ENCODE measurements around the gene SKA3.
"Not testable (repeated sequence)": the region's sequence is repeated elsewhere in the genome, so short reads cannot be mapped to it uniquely, and the experiment has no call there.

The SKA3 gene

GRCh38 chr13:21164631-21165030, 11.7 kb downstream of the SKA3 start:
- no peak for DNase-seq

DNA sequence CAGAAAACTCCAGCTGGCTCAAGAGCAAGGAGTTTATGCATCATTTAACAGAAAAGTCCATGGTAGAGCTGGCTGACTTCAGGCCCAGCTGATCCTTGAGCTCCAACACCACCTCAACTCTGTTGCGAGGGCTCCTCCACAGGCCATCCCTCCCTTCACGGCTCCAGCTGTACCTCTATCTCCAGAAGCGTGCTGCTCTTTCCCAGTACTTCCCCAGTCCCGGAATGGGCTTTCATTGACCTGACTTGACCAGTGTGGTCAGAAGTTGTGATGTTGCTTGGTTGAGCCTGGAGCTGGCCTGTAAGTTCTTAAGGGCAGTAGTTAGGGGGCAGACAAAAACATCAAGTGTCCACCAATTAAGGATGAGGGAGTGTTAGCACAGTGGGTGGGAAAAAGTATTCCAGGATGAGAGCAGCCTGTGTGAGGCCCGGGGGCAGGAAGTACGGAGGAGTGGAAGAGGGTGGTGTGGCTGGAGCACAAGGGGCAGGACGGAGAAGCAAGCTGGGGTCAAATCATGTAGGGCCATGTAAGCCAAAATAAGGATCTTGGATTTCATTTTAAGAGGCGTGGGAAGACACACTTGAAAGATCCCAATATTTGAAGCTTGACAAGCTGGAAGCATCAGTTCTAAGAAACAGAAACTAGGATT, 24.0 kb downstream of the SKA3 start:
- no peak for DNase-seq

DNA sequence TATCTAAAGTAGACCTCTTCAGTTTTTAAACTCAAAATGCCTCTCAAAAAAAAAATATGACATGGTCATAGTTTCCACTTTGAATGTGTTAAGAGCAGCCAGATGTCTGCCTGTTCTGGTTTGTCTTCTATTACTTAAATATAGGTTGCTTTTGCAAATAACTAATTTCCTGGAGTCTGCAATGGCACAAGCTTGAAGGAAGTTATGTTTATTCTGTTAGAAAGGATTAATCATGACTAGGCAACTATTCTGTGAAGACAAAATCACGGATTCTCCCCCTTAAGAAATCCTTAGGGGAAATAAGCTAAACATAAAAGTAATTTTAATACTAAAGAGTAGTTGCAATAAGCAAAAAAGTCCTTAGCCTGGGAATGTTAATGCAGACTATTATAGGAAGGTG, 26.3 kb downstream of the SKA3 start:
- no peak for DNase-seq

- no peak for DNase-seq
Measured at GRCh38 chr13:21149568-21149967, 26.8 kb downstream of the SKA3 start.

- DNase-seq = no peak
Measured at GRCh38 chr13:21148557-21149258, 27.6 kb downstream of the SKA3 start.

- no peak for DNase-seq
Measured at GRCh38 chr13:21147827-21148226, 28.5 kb downstream of the SKA3 start.

- no peak for DNase-seq
Measured at GRCh38 chr13:21142766-21143165, 33.6 kb downstream of the SKA3 start.

DNA sequence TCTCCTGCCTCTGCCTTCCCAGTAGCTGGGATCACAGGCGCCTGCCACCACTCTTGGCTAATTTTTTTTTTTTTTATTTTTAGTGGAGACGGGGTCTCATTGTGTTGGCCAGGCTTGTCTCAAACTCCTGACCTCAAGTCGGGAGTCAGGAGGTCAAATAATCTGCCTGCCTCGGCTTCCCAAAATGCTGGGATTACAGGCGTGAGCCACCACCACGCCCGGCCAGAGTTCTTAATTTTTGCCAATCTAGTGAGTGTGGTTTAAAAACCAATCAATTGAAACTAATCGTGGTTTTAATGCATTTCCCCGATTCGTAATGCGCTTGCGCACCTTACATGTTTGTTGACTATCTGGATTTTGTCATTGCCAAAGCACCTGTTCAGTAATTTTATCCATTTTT, 37.0 kb downstream of the SKA3 start:
- no peak for DNase-seq

- DNase-seq = no peak
Measured at GRCh38 chr13:21138561-21138960, 37.8 kb downstream of the SKA3 start.

GRCh38 chr13:21137696-21138095, 38.7 kb downstream of the SKA3 start:
- no peak for DNase-seq

GRCh38 chr13:21135833-21136232, 40.5 kb downstream of the SKA3 start:
- DNase-seq = not testable (repeated sequence)

GRCh38 chr13:21134475-21134874, 41.9 kb downstream of the SKA3 start:
- no peak for DNase-seq

- no peak for DNase-seq
Measured at GRCh38 chr13:21133077-21133476, 43.3 kb downstream of the SKA3 start.

- no peak for DNase-seq
Measured at GRCh38 chr13:21130116-21130515, 46.2 kb downstream of the SKA3 start.

DNA sequence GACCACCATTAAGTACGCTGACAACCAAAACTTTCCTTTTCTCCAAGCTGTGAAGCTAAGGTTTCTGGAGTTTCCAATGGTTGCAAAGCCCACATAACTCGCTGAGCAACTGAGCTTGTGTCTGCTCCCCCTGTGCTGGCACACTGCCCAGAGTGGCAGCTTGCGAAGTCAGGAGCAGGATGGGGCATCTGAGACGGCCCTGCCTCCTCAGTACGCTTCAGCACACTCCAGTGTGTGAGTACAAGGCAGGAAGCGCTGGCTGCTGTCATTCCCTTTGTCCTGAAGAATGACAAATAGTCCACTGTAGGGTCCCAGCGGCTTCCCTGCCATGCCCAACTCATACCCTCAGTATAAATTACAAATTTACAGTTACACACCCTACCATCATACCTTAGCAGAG, 51.5 kb downstream of the SKA3 start:
- peak; percentile 87 for DNase-seq

DNA sequence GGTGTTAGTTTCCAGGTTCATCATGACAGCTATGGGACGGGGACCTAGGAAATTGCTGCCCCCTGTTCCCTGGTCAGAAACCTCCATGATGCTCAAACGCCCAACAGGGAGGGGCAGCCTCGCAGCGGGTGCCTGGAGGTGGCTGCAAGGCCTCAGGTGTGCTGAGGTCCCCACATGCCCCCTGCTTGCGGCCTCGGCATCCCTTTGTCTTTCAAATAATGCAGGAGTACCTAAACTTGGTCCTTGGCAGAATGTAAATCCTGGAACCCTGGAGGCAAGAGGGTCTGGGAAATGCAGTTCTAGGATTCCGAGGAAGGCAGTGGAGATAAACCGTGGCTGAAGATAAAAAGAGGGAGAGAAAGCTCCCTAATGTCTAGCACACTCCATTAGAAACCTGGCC, 52.4 kb downstream of the SKA3 start:
- DNase-seq = no peak

DNA sequence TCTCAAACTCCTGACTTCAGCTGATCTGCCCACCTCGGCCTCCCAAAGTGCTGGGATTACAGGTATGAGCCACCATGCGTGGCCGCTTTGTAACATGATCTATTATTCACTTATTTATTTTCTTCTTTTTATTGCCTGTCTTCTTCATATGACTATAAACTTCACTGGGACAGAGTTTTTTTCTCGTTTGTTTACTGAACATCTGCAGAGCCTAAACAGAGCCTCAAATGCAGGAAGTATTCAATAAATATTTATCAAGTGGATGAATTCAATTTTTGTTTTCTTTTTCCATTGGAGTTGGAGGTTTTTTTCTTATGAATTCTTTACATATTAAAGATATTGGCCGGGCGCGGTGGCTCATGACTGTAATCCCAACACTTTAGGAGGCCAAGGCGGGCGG, 54.7 kb downstream of the SKA3 start:
- DNase-seq = no peak

DNA sequence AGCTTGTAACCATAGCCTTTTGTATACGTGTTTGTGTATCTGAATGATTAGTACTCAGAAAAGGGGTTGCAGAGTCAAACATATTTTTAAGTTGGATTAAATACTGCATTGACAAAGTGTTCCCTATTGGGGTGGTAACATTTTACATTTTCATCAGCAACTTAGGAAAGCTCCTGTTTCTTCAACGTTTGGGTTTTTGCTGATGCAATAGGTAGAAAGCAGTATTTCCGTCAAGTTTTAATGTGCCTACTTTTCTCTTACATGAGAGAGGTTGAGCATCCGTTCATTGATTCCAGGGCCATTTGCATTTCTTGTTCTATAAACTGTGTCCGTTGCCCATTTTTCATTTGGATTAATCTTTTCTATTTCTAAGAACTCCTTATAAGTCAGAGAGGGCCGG, 56.2 kb downstream of the SKA3 start:
- no peak for DNase-seq

DNA sequence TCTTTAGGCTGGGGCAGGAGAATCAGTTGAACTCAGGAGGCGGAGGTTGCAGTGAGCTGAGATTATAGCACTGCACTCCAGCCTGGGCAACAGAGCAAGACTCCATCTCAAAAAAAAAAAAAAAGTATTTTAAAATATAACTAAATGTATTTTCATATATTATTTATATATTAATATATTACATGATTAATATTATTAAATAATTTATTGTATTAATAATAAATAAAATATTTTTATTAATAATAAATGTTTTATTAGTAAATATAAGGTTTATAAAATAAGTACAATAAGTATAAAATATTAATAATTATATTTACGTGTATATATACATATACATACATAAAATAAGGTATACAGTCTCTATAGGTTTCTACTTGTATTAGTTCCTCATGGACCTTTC, 56.8 kb downstream of the SKA3 start:
- DNase-seq = no peak

- no peak for DNase-seq
Measured at GRCh38 chr13:21118180-21118579, 58.2 kb downstream of the SKA3 start.

GRCh38 chr13:21117104-21117809, 59.1 kb downstream of the SKA3 start:
- no peak for DNase-seq

- DNase-seq = no peak
Measured at GRCh38 chr13:21116141-21116540, 60.2 kb downstream of the SKA3 start.

DNA sequence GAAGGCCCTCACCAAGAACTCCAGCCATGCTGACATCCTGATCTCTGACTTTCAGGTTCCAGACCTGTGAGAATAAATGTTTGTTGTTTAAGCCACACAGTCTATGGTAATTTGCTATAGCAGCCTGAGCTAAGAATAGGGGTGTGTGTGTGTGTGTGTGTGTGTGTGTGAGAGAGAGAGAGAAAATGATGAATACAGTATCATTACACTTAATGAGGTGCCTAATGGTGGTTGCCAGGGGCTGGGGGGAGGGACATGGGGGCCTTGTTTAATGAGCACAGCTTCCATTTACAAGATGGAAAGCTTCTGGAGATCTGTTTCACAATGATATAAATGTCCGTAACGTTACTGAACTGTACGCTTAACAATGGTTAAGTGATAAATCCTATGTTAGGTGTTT, 61.1 kb downstream of the SKA3 start:
- no peak for DNase-seq

DNA sequence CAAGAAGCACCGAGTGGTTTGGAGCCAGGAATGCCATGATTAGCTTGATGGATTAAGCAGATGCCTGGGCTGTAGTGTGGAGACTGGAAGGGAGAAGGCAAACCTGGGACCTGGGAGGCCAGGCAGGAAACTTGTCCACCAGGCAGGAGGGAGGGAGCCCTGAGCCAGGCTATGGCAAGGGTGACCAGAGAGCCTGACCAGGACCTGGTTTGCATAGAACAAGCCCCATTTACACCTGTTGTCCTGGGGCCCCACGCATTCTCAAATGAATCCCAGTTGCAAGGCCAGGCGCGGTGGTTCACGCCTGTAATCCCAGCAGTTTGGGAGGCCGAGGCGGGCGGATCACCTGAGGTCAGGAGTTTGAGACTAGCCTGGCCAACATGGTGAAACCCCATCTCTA, 64.8 kb downstream of the SKA3 start:
- DNase-seq = no peak
